ENCODE measurements around the gene NKD2.

The NKD2 gene

DNA sequence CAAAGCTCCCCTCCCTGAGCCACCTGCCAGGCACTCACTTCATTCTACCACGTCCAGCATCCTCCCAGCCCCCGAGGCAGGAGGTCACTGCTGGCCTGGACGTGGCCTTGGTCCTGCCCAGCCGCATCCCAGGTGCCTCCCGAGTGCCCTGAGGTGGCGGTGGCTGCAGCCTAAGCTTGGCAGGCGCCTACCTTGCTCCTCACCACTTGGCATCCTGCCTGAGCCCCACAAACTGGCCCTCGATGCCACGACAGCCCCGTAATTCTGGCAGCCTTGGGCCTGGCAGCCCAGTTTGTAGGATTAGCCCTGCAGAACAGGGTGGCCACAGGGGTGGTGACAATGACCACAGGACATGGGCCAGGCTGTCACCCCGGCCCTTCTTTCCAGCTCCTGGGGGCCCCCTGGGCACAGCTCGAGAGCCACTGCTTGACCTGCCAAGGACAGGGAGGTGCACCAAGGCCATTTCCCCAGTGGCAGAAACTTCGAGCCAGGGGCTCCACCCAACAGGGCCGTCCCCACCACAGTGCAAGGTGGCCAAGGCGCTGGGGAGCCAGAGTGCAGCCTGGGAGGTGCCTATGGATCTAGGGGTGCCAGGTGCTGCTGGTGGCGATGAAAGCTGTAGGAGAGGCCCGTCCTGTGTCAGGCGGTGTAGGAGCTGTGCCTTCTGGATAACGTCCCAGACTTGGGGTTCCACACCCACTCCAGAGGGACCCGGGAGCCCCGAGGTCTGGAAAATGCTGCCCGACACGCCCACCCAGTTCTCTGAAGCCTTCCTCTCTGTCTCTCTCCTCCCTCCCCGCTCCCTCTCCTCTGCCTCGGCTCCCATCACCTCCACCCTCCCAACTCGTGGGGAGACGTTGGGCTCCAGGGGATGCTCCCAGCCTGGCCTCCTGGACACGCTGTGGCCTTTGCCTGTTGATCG lies 18.4 kb downstream of the NKD2 start:
- no peak for DNase-seq (ENCODE audit: extremely low read depth, insufficient read length)
- Histone ChIP-seq H3K27me3 (replicated peaks; ENCODE audit: control insufficient read depth, insufficient read depth, low read length) (no peaks in the 10 kb centered on the region), H3K36me3 (ENCODE audit: control insufficient read depth, insufficient read depth, low read length) (no peaks in the 10 kb centered on the region), H3K4me3 (replicated peaks; ENCODE audit: low read depth, low read length) (no peak overlapping the region)
- no peak for TF ChIP-seq CTCF (IDR thresholded peaks at IDR 0.05; ENCODE audit: insufficient read depth, low read length, poor library complexity, severe bottlenecking)

DNA sequence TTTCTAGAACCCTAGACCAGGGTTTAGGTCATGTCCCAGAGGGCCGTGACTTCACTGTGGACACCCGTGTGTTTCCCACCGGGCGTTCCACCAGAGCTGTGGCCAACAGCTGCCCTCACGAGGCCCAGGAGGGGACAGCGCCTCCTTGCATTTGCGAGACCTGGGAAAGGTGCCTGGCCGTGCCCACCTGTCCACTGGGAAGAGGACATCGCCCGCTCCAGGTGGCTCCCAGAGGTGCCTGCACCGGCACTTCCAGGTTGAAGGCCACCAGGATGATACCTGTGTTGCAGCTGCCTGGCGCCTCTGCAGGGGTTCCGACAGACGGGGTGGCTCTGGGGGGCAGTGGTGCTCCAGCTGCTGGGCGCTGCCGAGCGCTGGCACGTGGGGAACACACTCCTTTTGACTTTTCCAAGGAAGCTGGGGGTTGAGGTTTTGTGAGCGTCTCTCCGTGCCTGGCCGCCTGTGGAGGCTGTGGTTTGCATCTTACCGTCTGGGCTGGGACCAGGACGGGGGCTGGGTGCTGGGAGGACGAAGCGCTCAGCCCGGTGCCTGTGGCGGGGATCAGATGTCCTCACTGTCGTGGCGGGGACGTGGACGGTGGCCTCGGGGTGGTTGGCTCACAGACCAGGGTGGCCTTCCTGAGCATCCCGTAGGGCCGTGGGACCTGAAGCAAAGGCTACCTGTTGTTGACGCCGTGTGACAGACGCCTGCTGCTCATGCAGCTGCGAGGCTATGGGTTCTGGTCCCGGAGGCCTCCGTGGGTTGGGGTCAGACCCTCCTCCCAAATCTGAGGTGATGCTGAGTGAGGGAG lies 19.2 kb downstream of the NKD2 start:
- H3K27me3 ChIP-seq (replicated peaks; ENCODE audit: control insufficient read depth, insufficient read depth, low read length): no peaks in the 10 kb centered on the region
- DNase-seq (ENCODE audit: extremely low read depth, insufficient read length): no peak
- no peaks in the 10 kb centered on the region for H3K36me3 ChIP-seq (ENCODE audit: control insufficient read depth, insufficient read depth, low read length)
- H3K4me3 ChIP-seq (replicated peaks; ENCODE audit: low read depth, low read length): no peak overlapping the region
- TF ChIP-seq CTCF (IDR thresholded peaks at IDR 0.05; ENCODE audit: insufficient read depth, low read length, poor library complexity, severe bottlenecking): no peak

- no peak for TF ChIP-seq CTCF (IDR thresholded peaks at IDR 0.05; ENCODE audit: insufficient read depth, low read length, poor library complexity, severe bottlenecking)
- H3K36me3 ChIP-seq (ENCODE audit: control insufficient read depth, insufficient read depth, low read length): no peaks in the 10 kb centered on the region
- H3K4me3 ChIP-seq (replicated peaks; ENCODE audit: low read depth, low read length): no peak overlapping the region
- H3K27me3 ChIP-seq (replicated peaks; ENCODE audit: control insufficient read depth, insufficient read depth, low read length): no peaks in the 10 kb centered on the region
- DNase-seq (ENCODE audit: extremely low read depth, insufficient read length): no peak
These were observed 20.1 kb downstream of the NKD2 start for GRCh38 chr5:1028481-1029281.

- no peak for DNase-seq (ENCODE audit: extremely low read depth, insufficient read length)
- TF ChIP-seq CTCF (IDR thresholded peaks at IDR 0.05; ENCODE audit: insufficient read depth, low read length, poor library complexity, severe bottlenecking): no peak
- H3K36me3 ChIP-seq (ENCODE audit: control insufficient read depth, insufficient read depth, low read length): no peaks in the 10 kb centered on the region
- no peak overlapping the region for H3K4me3 ChIP-seq (replicated peaks; ENCODE audit: low read depth, low read length)
- no peaks in the 10 kb centered on the region for H3K27me3 ChIP-seq (replicated peaks; ENCODE audit: control insufficient read depth, insufficient read depth, low read length)
These were observed 20.8 kb downstream of the NKD2 start for GRCh38 chr5:1029282-1029944.

GRCh38 chr5:1029945-1030625 lies 21.5 kb downstream of the NKD2 start:
- no peak overlapping the region for H3K4me3 ChIP-seq (replicated peaks; ENCODE audit: low read depth, low read length)
- DNase-seq (ENCODE audit: extremely low read depth, insufficient read length): no peak

More at GRCh38 chr5:1029945-1030625, 21.5 kb downstream of the NKD2 start:
- Histone ChIP-seq H3K36me3 (ENCODE audit: control insufficient read depth, insufficient read depth, low read length) (no peaks in the 10 kb centered on the region), H3K27me3 (replicated peaks; ENCODE audit: control insufficient read depth, insufficient read depth, low read length) (no peaks in the 10 kb centered on the region)
- no peak for TF ChIP-seq CTCF (IDR thresholded peaks at IDR 0.05; ENCODE audit: insufficient read depth, low read length, poor library complexity, severe bottlenecking)

Data from GM06990 (cell line).